ENCODE results near the gene TPCN1.
A peak's percentile ranks its signal among the peaks of the same experiment; 100 is the strongest.

Gene TPCN1

GRCh38 chr12:113221997-113222729, 899 bp downstream of the TPCN1 start:
- peaks cover 4 to 11% of the 10 kb centered on the region in 2 donors for H3K4me1 ChIP-seq (ENCODE audit: control insufficient read depth in 2 of 2, insufficient read depth in 1 of 2, low read depth in 1 of 2, low read length in 2 of 2)
- H2BK5ac ChIP-seq (ENCODE audit: low read length), result peak overlapping the region; percentile 55
- H2BK12ac ChIP-seq (ENCODE audit: low read length), result no peak overlapping the region
- peak overlapping the region; percentile 59 to 86 for H3K4me3 ChIP-seq (ENCODE audit: low read length in 2 of 2)
- H3K4me2 ChIP-seq (ENCODE audit: insufficient read depth, low read length, poor library complexity, severe bottlenecking), result peak overlapping the region; percentile 85
- H2BK120ac ChIP-seq (ENCODE audit: low read depth, low read length), result no peak overlapping the region
- no peak overlapping the region for H4K91ac ChIP-seq (ENCODE audit: low read depth, low read length, poor library complexity)
- no peak overlapping the region for H4K8ac ChIP-seq (ENCODE audit: low read depth, low read length)
- H3K79me1 ChIP-seq (ENCODE audit: low read depth, low read length), result no peaks in the 10 kb centered on the region
- H3K18ac ChIP-seq (ENCODE audit: low read length), result peak overlapping the region; percentile 97
- H3K9me3 ChIP-seq (replicated peaks in 1 of 2; ENCODE audit: control insufficient read depth in 2 of 2, insufficient read depth in 1 of 2, low read depth in 1 of 2, low read length in 2 of 2), result no peaks in the 10 kb centered on the region
- no peak overlapping the region for H3K4ac ChIP-seq (ENCODE audit: low read length)
- no peak overlapping the region for H2BK15ac ChIP-seq (ENCODE audit: low read length)
- no peaks in the 10 kb centered on the region for H3K27me3 ChIP-seq (ENCODE audit: control insufficient read depth in 3 of 3, insufficient read depth in 3 of 3, low read depth in 1 of 3, low read length in 3 of 3)
- H3K36me3 ChIP-seq (replicated peaks in 1 of 2; ENCODE audit: control insufficient read depth in 2 of 2, insufficient read depth in 2 of 2, low read length in 2 of 2), result peaks cover 0 to 2% of the 10 kb centered on the region in 2 donors
- no peak overlapping the region for H3K14ac ChIP-seq (ENCODE audit: low read length)
- H3K9ac ChIP-seq (ENCODE audit: low read depth, low read length, poor library complexity), result peak overlapping the region; percentile 53
- H2AFZ ChIP-seq (ENCODE audit: low read length), result peak overlapping the region; percentile 91
- peak overlapping the region; percentile 21 for H3K23ac ChIP-seq (ENCODE audit: low read depth, low read length, poor library complexity)
- H2AK5ac ChIP-seq (ENCODE audit: low read depth, low read length), result no peak overlapping the region
- no CpG with 5 or more reads among the region's 12 CpGs for WGBS, 2 donors (ENCODE audit: extremely low coverage in 2 of 2, insufficient read length in 2 of 2, insufficient replicate concordance in 1 of 2)
- DNase-seq (ENCODE audit: low spot score), result no peak
- no peak overlapping the region for H3K27ac ChIP-seq (replicated peaks; ENCODE audit: low read length)

GRCh38 chr12:113222730-113223531, 1.7 kb downstream of the TPCN1 start:
- Histone ChIP-seq H3K4ac (ENCODE audit: low read length) (no peak overlapping the region), H3K36me3 (replicated peaks in 1 of 2; ENCODE audit: control insufficient read depth in 2 of 2, insufficient read depth in 2 of 2, low read length in 2 of 2) (peaks cover 0 to 2% of the 10 kb centered on the region in 2 donors), H2AFZ (ENCODE audit: low read length) (peak overlapping the region; percentile 32), H3K79me1 (ENCODE audit: low read depth, low read length) (no peaks in the 10 kb centered on the region), H4K8ac (ENCODE audit: low read depth, low read length) (no peak overlapping the region), H3K4me1 (ENCODE audit: control insufficient read depth in 2 of 2, insufficient read depth in 1 of 2, low read depth in 1 of 2, low read length in 2 of 2) (peaks cover 4 to 11% of the 10 kb centered on the region in 2 donors), H3K23ac (ENCODE audit: low read depth, low read length, poor library complexity) (no peak overlapping the region), H4K91ac (ENCODE audit: low read depth, low read length, poor library complexity) (no peak overlapping the region), H2BK120ac (ENCODE audit: low read depth, low read length) (no peak overlapping the region), H3K14ac (ENCODE audit: low read length) (no peak overlapping the region), H3K18ac (ENCODE audit: low read length) (no peak overlapping the region), H3K4me3 (ENCODE audit: low read length in 2 of 2) (no peak overlapping the region), H3K27me3 (ENCODE audit: control insufficient read depth in 3 of 3, insufficient read depth in 3 of 3, low read depth in 1 of 3, low read length in 3 of 3) (no peaks in the 10 kb centered on the region), H2BK15ac (ENCODE audit: low read length) (no peak overlapping the region), H3K9me3 (replicated peaks in 1 of 2; ENCODE audit: control insufficient read depth in 2 of 2, insufficient read depth in 1 of 2, low read depth in 1 of 2, low read length in 2 of 2) (no peaks in the 10 kb centered on the region), H3K27ac (replicated peaks; ENCODE audit: low read length) (no peak overlapping the region), H2AK5ac (ENCODE audit: low read depth, low read length) (no peak overlapping the region), H2BK5ac (ENCODE audit: low read length) (no peak overlapping the region), H3K9ac (ENCODE audit: low read depth, low read length, poor library complexity) (no peak overlapping the region), H2BK12ac (ENCODE audit: low read length) (no peak overlapping the region), H3K4me2 (ENCODE audit: insufficient read depth, low read length, poor library complexity, severe bottlenecking) (no peak overlapping the region)
- no CpG with 5 or more reads among the region's 11 CpGs for WGBS, 2 donors (ENCODE audit: extremely low coverage in 2 of 2, insufficient read length in 2 of 2, insufficient replicate concordance in 1 of 2)
- DNase-seq (ENCODE audit: low spot score), result no peak

DNA sequence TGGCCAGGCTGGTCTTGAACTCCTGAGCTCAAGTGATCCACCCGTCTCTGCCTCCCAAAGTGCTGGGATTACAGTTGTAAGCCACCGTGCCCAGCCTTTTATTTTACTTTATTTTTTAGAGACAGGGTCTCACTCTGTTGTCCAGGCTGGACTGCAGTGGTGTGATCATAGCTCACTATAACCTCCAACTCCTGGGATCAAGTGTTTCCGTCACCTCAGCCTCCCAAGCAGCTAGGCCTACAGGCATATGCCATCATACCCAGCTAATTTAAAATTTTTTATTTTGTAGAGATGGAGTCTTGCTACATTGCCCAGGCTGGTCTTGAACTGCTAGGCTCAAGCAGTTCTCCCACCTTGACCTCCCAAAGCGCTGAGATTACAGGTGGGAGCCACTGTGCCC, 3.7 kb downstream of the TPCN1 start:
- H3K4me2 ChIP-seq (ENCODE audit: insufficient read depth, low read length, poor library complexity, severe bottlenecking), result no peak overlapping the region
- H4K8ac ChIP-seq (ENCODE audit: low read depth, low read length), result no peak overlapping the region
- H3K4me3 ChIP-seq (ENCODE audit: low read length in 2 of 2), result no peak overlapping the region
- H3K14ac ChIP-seq (ENCODE audit: low read length), result no peak overlapping the region
- no peaks in the 10 kb centered on the region for H3K79me1 ChIP-seq (ENCODE audit: low read depth, low read length)
- H2AK5ac ChIP-seq (ENCODE audit: low read depth, low read length), result no peak overlapping the region
- no peak overlapping the region for H3K9ac ChIP-seq (ENCODE audit: low read depth, low read length, poor library complexity)
- no peak overlapping the region for H3K27ac ChIP-seq (replicated peaks; ENCODE audit: low read length)
- no peak overlapping the region for H2AFZ ChIP-seq (ENCODE audit: low read length)
- H2BK5ac ChIP-seq (ENCODE audit: low read length), result no peak overlapping the region
- no peak overlapping the region for H2BK15ac ChIP-seq (ENCODE audit: low read length)
- no peaks in the 10 kb centered on the region for H3K27me3 ChIP-seq (ENCODE audit: control insufficient read depth in 3 of 3, insufficient read depth in 3 of 3, low read depth in 1 of 3, low read length in 3 of 3)
- H4K91ac ChIP-seq (ENCODE audit: low read depth, low read length, poor library complexity), result no peak overlapping the region
- no peak for DNase-seq (ENCODE audit: low spot score)
- H3K23ac ChIP-seq (ENCODE audit: low read depth, low read length, poor library complexity), result no peak overlapping the region
- WGBS, 2 donors (ENCODE audit: extremely low coverage in 2 of 2, insufficient read length in 2 of 2, insufficient replicate concordance in 1 of 2), result no CpG with 5 or more reads among the region's 4 CpGs
- no peak overlapping the region for H2BK12ac ChIP-seq (ENCODE audit: low read length)
- no peaks in the 10 kb centered on the region for H3K9me3 ChIP-seq (replicated peaks in 1 of 2; ENCODE audit: control insufficient read depth in 2 of 2, insufficient read depth in 1 of 2, low read depth in 1 of 2, low read length in 2 of 2)
- no peak overlapping the region for H2BK120ac ChIP-seq (ENCODE audit: low read depth, low read length)
- peaks cover 4 to 21% of the 10 kb centered on the region in 2 donors for H3K4me1 ChIP-seq (ENCODE audit: control insufficient read depth in 2 of 2, insufficient read depth in 1 of 2, low read depth in 1 of 2, low read length in 2 of 2)
- peaks cover 0 to 2% of the 10 kb centered on the region in 2 donors for H3K36me3 ChIP-seq (replicated peaks in 1 of 2; ENCODE audit: control insufficient read depth in 2 of 2, insufficient read depth in 2 of 2, low read length in 2 of 2)
- no peak overlapping the region for H3K18ac ChIP-seq (ENCODE audit: low read length)
- no peak overlapping the region for H3K4ac ChIP-seq (ENCODE audit: low read length)
